ENCODE data around the gene ADD2.

The ADD2 gene

GRCh38 chr2:70698847-70699246 is 69.2 kb downstream of the ADD2 start:
- no peak overlapping the region for H3K4me3 ChIP-seq (ENCODE audit: low read length)
- peak; percentile 43 for DNase-seq (ENCODE audit: low read depth)
- TF ChIP-seq CTCF (conservative IDR thresholded peaks at IDR 0.05; ENCODE audit: low read length): no peak

GRCh38 chr2:70697603-70698383 is 70.2 kb downstream of the ADD2 start:
- H3K4me3 ChIP-seq (ENCODE audit: low read length): no peak overlapping the region
- no peak for TF ChIP-seq CTCF (conservative IDR thresholded peaks at IDR 0.05; ENCODE audit: low read length)
- no peak for DNase-seq (ENCODE audit: low read depth)

- DNase-seq (ENCODE audit: low read depth): no peak
- no peak overlapping the region for H3K4me3 ChIP-seq (ENCODE audit: low read length)
- no peak for TF ChIP-seq CTCF (conservative IDR thresholded peaks at IDR 0.05; ENCODE audit: low read length)
These were observed 71.9 kb downstream of the ADD2 start for GRCh38 chr2:70696142-70696541.

GRCh38 chr2:70692256-70692655 is 75.7 kb downstream of the ADD2 start:
- H3K4me3 ChIP-seq (ENCODE audit: low read length): no peak overlapping the region
- no peak for DNase-seq (ENCODE audit: low read depth)
- no peak for TF ChIP-seq CTCF (conservative IDR thresholded peaks at IDR 0.05; ENCODE audit: low read length)

- DNase-seq (ENCODE audit: low read depth): no peak
These were observed 76.4 kb downstream of the ADD2 start for GRCh38 chr2:70691497-70692140.

GRCh38 chr2:70690846-70691245 is 77.2 kb downstream of the ADD2 start:
- H3K4me3 ChIP-seq (ENCODE audit: low read length): no peak overlapping the region
- no peak for DNase-seq (ENCODE audit: low read depth)
- TF ChIP-seq CTCF (conservative IDR thresholded peaks at IDR 0.05; ENCODE audit: low read length): no peak

More at GRCh38 chr2:70691497-70692140, 76.4 kb downstream of the ADD2 start:
- no peak for TF ChIP-seq CTCF (conservative IDR thresholded peaks at IDR 0.05; ENCODE audit: low read length)
- H3K4me3 ChIP-seq (ENCODE audit: low read length): no peak overlapping the region

- no peak for TF ChIP-seq CTCF (conservative IDR thresholded peaks at IDR 0.05; ENCODE audit: low read length)
- H3K4me3 ChIP-seq (ENCODE audit: low read length): no peak overlapping the region
These were observed 79.6 kb downstream of the ADD2 start for GRCh38 chr2:70688427-70688826.

More at GRCh38 chr2:70688427-70688826, 79.6 kb downstream of the ADD2 start:
- DNase-seq (ENCODE audit: low read depth): no peak

Data from AG10803 (cell line).